CD4-positive, alpha-beta memory T cell (primary cell): Measurements from ENCODE around the gene ASMT. TPM values are rescaled to one million over a fixed set of nuclear protein-coding genes. Genes with fewer than 3 reads are reported as not detected.

Experiments
- CTCF ChIA-PET: fragments of 350-600 bp; sonication (Branson Sonifier 250); formaldehyde crosslinking; loops from one replicate; lab custom pipeline; 2021; ENCODE audit warnings: inconsistent platforms; ENCODE audit not compliant: partially characterized antibody; lab: Charles Lee
- POLR2A ChIA-PET: fragments of 350-600 bp; sonication (Branson Sonifier 250); formaldehyde crosslinking; loops from one replicate; lab custom pipeline; 2021; ENCODE audit not compliant: partially characterized antibody; lab: Charles Lee
- DNase-seq, 5 donors: peaks; one replicate each; pipeline versions ENCODE4 v3.0.0 to v3.0.0-alpha.2; 2020 to 2022; ENCODE audit warnings: mixed read lengths in 1 of 5
- H3K27ac ChIP-seq: one replicate; pipeline ENCODE4 v1.7.0; 2013; ENCODE audit warnings: low read depth, low read length
- H3K27me3 ChIP-seq: 2 replicates; pipeline ENCODE4 v1.7.0; 2013; ENCODE audit warnings: mild to moderate bottlenecking, low read length, moderate library complexity; ENCODE audit not compliant: insufficient read depth
- H3K36me3 ChIP-seq: 2 replicates; pipeline ENCODE4 v1.7.0; 2013; ENCODE audit warnings: mild to moderate bottlenecking, low read length, moderate library complexity; ENCODE audit not compliant: insufficient read depth
- H3K4me1 ChIP-seq: 2 replicates; pipeline ENCODE4 v1.7.0; 2013; ENCODE audit warnings: mild to moderate bottlenecking, low read length, moderate library complexity; ENCODE audit not compliant: insufficient read depth
- H3K4me3 ChIP-seq, 2 donors: one replicate each; pipeline ENCODE4 v1.7.0; 2013; ENCODE audit warnings: low read length in 2 of 2, mild to moderate bottlenecking in 1 of 2
- H3K9me3 ChIP-seq, 2 donors: one replicate each; pipeline ENCODE4 v1.7.0; 2013; ENCODE audit warnings: low read length in 2 of 2, control low read depth in 1 of 2; ENCODE audit not compliant: control insufficient read depth in 1 of 2
- H3K27ac Mint-ChIP-seq, 7 donors: one replicate each; pipeline ENCODE4 v1.8.0; 2020 to 2021; ENCODE audit warnings: mixed read lengths in 7 of 7, mild to moderate bottlenecking in 6 of 7, inconsistent platforms in 3 of 7, moderate library complexity in 3 of 7
- H3K27me3 Mint-ChIP-seq, 2 donors: one replicate each; pipeline ENCODE4 v1.8.0; 2020 to 2021; ENCODE audit warnings: mixed read lengths in 2 of 2
- H3K36me3 Mint-ChIP-seq, 2 donors: one replicate each; pipeline ENCODE4 v1.8.0; 2020 to 2021; ENCODE audit warnings: mixed read lengths in 2 of 2, inconsistent platforms in 1 of 2, mild to moderate bottlenecking in 1 of 2
- H3K4me1 Mint-ChIP-seq, 4 donors: one replicate each; pipeline ENCODE4 v1.8.0; 2020 to 2021; ENCODE audit warnings: mixed read lengths in 4 of 4, mild to moderate bottlenecking in 1 of 4
- H3K4me3 Mint-ChIP-seq, 8 donors: one replicate each; pipeline ENCODE4 v1.8.0; 2020 to 2021; ENCODE audit warnings: mixed read lengths in 8 of 8, mild to moderate bottlenecking in 7 of 8, moderate library complexity in 6 of 8, inconsistent platforms in 3 of 8
- H3K9me3 Mint-ChIP-seq, 8 donors: one replicate each; pipeline ENCODE4 v1.8.0; 2020 to 2021; ENCODE audit warnings: mixed read lengths in 8 of 8, mild to moderate bottlenecking in 5 of 8, inconsistent platforms in 3 of 8, moderate library complexity in 1 of 8
- intact Hi-C: fragments of 100-400 bp; cut with micrococcal nuclease; formaldehyde crosslinking; loops from one replicate; pipeline ENCODE4 v1.15.1; 2023
- polyA plus RNA-seq, 2 donors: library from polyadenylated mRNA; unstranded; fragments of 300-500 nt; fragmentation: Illumina TruSeq; gene quantifications; one replicate each; pipeline ENCODE4 v1.2.3, GENCODE V29; 2021
- total RNA-seq, 2 experiments: library from RNA; stranded (reverse); gene quantifications; one replicate each; pipeline ENCODE4 v1.2.3, GENCODE V29; 2021

Gene ASMT
- total and polyA plus RNA-seq, 4 experiments from 2014 or later, result 0.35 to 1.0 TPM; not detected in 2

- POLR2A ChIA-PET, result no interaction called here
- Histone ChIP-seq H3K9me3 (no peaks in the 10 kb centered on the region), H3K27ac (no peak overlapping the region), H3K27me3 (no peaks in the 10 kb centered on the region), H3K4me1 (peaks cover 15% of the 10 kb centered on the region), H3K36me3 (peaks cover 75% of the 10 kb centered on the region), H3K4me3 (no peak overlapping the region)
- intact Hi-C loops, result no loop called here
- Mint-ChIP-seq H3K4me1 (peaks cover 4 to 17% (median 7%) of the 10 kb centered on the region in 4 donors), H3K9me3 (no peaks in the 10 kb centered on the region), H3K4me3 (no peak overlapping the region), H3K27me3 (no peaks in the 10 kb centered on the region), H3K36me3 (peaks cover 46 to 62% of the 10 kb centered on the region in 2 donors), H3K27ac (peak overlapping the region in 2 of 7 donors; percentile 24 to 70)
- DNase-seq, result no peak
- CTCF ChIA-PET, result no interaction called here
Observed at GRCh38 chrX:1598876-1599790, 15.7 kb upstream of the ASMT start.

- CTCF ChIA-PET, result no interaction called here
- H3K36me3 ChIP-seq, result peaks cover 68% of the 10 kb centered on the region
- no peak for DNase-seq
- no peaks in the 10 kb centered on the region for H3K27me3 Mint-ChIP-seq
- POLR2A ChIA-PET, result no interaction called here
- H3K4me1 Mint-ChIP-seq, result peaks cover 4 to 14% (median 8%) of the 10 kb centered on the region in 4 donors
- H3K4me3 Mint-ChIP-seq, result no peak overlapping the region
- peaks cover 51 to 60% of the 10 kb centered on the region in 2 donors for H3K36me3 Mint-ChIP-seq
- H3K4me1 ChIP-seq, result peaks cover 10% of the 10 kb centered on the region
- H3K4me3 ChIP-seq, result no peak overlapping the region
- H3K9me3 Mint-ChIP-seq, result no peaks in the 10 kb centered on the region
- no peaks in the 10 kb centered on the region for H3K27me3 ChIP-seq
- no peak overlapping the region for H3K27ac Mint-ChIP-seq
- no peaks in the 10 kb centered on the region for H3K9me3 ChIP-seq
- H3K27ac ChIP-seq, result no peak overlapping the region
- intact Hi-C loops, result no loop called here
Observed at GRCh38 chrX:1599791-1600405, 15.0 kb upstream of the ASMT start.

- H3K4me1 ChIP-seq, result peaks cover 7% of the 10 kb centered on the region
- no peak overlapping the region for H3K27ac ChIP-seq
- ChIA-PET POLR2A (no interaction called here), CTCF (no interaction called here)
- H3K4me1 Mint-ChIP-seq, result peaks cover 0 to 15% (median 4%) of the 10 kb centered on the region in 4 donors
- no peaks in the 10 kb centered on the region for H3K27me3 ChIP-seq
- no peaks in the 10 kb centered on the region for H3K9me3 Mint-ChIP-seq
- H3K9me3 ChIP-seq, result no peaks in the 10 kb centered on the region
- peaks cover 44 to 56% of the 10 kb centered on the region in 2 donors for H3K36me3 Mint-ChIP-seq
- H3K4me3 ChIP-seq, result no peak overlapping the region
- H3K36me3 ChIP-seq, result peaks cover 62% of the 10 kb centered on the region
- H3K27me3 Mint-ChIP-seq, result no peaks in the 10 kb centered on the region
- H3K4me3 Mint-ChIP-seq, result no peak overlapping the region
- intact Hi-C loops, result no loop called here
- DNase-seq, result no peak
- no peak overlapping the region for H3K27ac Mint-ChIP-seq
Observed at GRCh38 chrX:1600406-1601050, 14.3 kb upstream of the ASMT start.

GRCh38 chrX:1601051-1601767 is 13.7 kb upstream of the ASMT start:
- ChIA-PET POLR2A (no interaction called here), CTCF (no interaction called here)
- peaks cover 0 to 15% (median 3%) of the 10 kb centered on the region in 4 donors for H3K4me1 Mint-ChIP-seq
- H3K27me3 Mint-ChIP-seq, result no peaks in the 10 kb centered on the region
- Histone ChIP-seq H3K9me3 (no peaks in the 10 kb centered on the region), H3K4me3 (no peak overlapping the region), H3K36me3 (peaks cover 55% of the 10 kb centered on the region), H3K4me1 (no peaks in the 10 kb centered on the region), H3K27ac (no peak overlapping the region), H3K27me3 (no peaks in the 10 kb centered on the region)
- H3K4me3 Mint-ChIP-seq, result no peak overlapping the region
- peaks cover 39 to 51% of the 10 kb centered on the region in 2 donors for H3K36me3 Mint-ChIP-seq
- no peaks in the 10 kb centered on the region for H3K9me3 Mint-ChIP-seq
- H3K27ac Mint-ChIP-seq, result no peak overlapping the region
- intact Hi-C loops, result no loop called here
- DNase-seq, result no peak

GRCh38 chrX:1601768-1602085 is 13.1 kb upstream of the ASMT start:
- H3K36me3 ChIP-seq, result peaks cover 50% of the 10 kb centered on the region
- H3K9me3 ChIP-seq, result no peaks in the 10 kb centered on the region
- DNase-seq, result no peak
- no peaks in the 10 kb centered on the region for H3K27me3 ChIP-seq
- intact Hi-C loops, result no loop called here
- H3K27ac ChIP-seq, result no peak overlapping the region
- Mint-ChIP-seq H3K4me3 (peak overlapping the region in 1 of 8 donors; percentile 27), H3K27ac (no peak overlapping the region), H3K36me3 (peaks cover 38 to 50% of the 10 kb centered on the region in 2 donors), H3K9me3 (no peaks in the 10 kb centered on the region), H3K4me1 (peaks cover 0 to 15% (median 3%) of the 10 kb centered on the region in 4 donors), H3K27me3 (no peaks in the 10 kb centered on the region)
- ChIA-PET POLR2A (no interaction called here), CTCF (no interaction called here)
- no peak overlapping the region for H3K4me3 ChIP-seq
- no peaks in the 10 kb centered on the region for H3K4me1 ChIP-seq

- H3K9me3 ChIP-seq, result no peaks in the 10 kb centered on the region
- H3K36me3 Mint-ChIP-seq, result peaks cover 34 to 44% of the 10 kb centered on the region in 2 donors
Observed at GRCh38 chrX:1602299-1602698, 12.6 kb upstream of the ASMT start.

GRCh38 chrX:1606496-1606895 is 8.4 kb upstream of the ASMT start:
- Histone ChIP-seq H3K36me3 (peaks cover 12% of the 10 kb centered on the region), H3K9me3 (no peaks in the 10 kb centered on the region), H3K27ac (no peak overlapping the region), H3K4me3 (no peak overlapping the region), H3K4me1 (no peaks in the 10 kb centered on the region), H3K27me3 (no peaks in the 10 kb centered on the region)
- POLR2A ChIA-PET, result no interaction called here
- intact Hi-C loops, result no loop called here
- CTCF ChIA-PET, result no interaction called here
- H3K27ac Mint-ChIP-seq, result no peak overlapping the region
- H3K9me3 Mint-ChIP-seq, result no peaks in the 10 kb centered on the region
- no peaks in the 10 kb centered on the region for H3K27me3 Mint-ChIP-seq
- H3K36me3 Mint-ChIP-seq, result peaks cover 24 to 26% of the 10 kb centered on the region in 2 donors
- peaks cover 0 to 8% (median under 1%) of the 10 kb centered on the region in 4 donors for H3K4me1 Mint-ChIP-seq
- no peak overlapping the region for H3K4me3 Mint-ChIP-seq
- DNase-seq, result no peak

More at GRCh38 chrX:1602299-1602698, 12.6 kb upstream of the ASMT start:
- no peak overlapping the region for H3K4me3 ChIP-seq
- POLR2A ChIA-PET, result no interaction called here
- H3K27me3 ChIP-seq, result no peaks in the 10 kb centered on the region
- Mint-ChIP-seq H3K27ac (no peak overlapping the region), H3K27me3 (no peaks in the 10 kb centered on the region), H3K4me1 (peaks cover 0 to 13% (median under 1%) of the 10 kb centered on the region in 4 donors), H3K4me3 (no peak overlapping the region), H3K9me3 (no peaks in the 10 kb centered on the region)
- H3K27ac ChIP-seq, result no peak overlapping the region
- CTCF ChIA-PET, result no interaction called here
- H3K4me1 ChIP-seq, result no peaks in the 10 kb centered on the region
- DNase-seq, result no peak
- intact Hi-C loops, result no loop called here
- H3K36me3 ChIP-seq, result peaks cover 44% of the 10 kb centered on the region
